ENCODE results near the gene ATRNL1.

GRCh38 chr10:115898242-115898641 lies 805.1 kb downstream of the ATRNL1 start:
- TF ChIP-seq POLR2A (IDR thresholded peaks at IDR 0.05): no peak
- TF ChIP-seq CTCF (IDR thresholded peaks at IDR 0.05): no peak

Measured in prostate gland (tissue), 2 donors.